Thoracic aorta (tissue), 2 donors: ENCODE measurements around the gene MAPT. TPM values are rescaled to one million over a fixed set of nuclear protein-coding genes. Genes with fewer than 3 reads are reported as not detected.
"Not testable (repeated sequence)": the region's sequence is repeated elsewhere in the genome, so short reads cannot be mapped to it uniquely, and the experiment has no call there.

Experiments used
- ATAC-seq: fragments of 150-250 bp; one replicate; pipeline ENCODE4 v1.8.0; 2017; ENCODE audit warnings: low read depth; ENCODE audit not compliant: insufficient number of reproducible peaks, low FRiP score
- DNase-seq: peaks from one replicate; pipeline ENCODE4 v3.0.0-alpha.2; 2020; ENCODE audit warnings: low spot score
- H3K27ac ChIP-seq, 2 donors: fragments of 200-600 bp; sonication (generic); 1 replicate in 1 of 2; 2 replicates in 1 of 2; pipeline ENCODE4 v1.5.1; 2016; ENCODE audit warnings: mild to moderate bottlenecking in 2 of 2, moderate library complexity in 2 of 2
- H3K27me3 ChIP-seq: fragments of 200-600 bp; sonication (generic); replicated peaks from 2 replicates; pipeline ENCODE4 v1.6.0; 2016; ENCODE audit warnings: mild to moderate bottlenecking; ENCODE audit not compliant: insufficient read depth
- H3K36me3 ChIP-seq: fragments of 200-600 bp; sonication (generic); one replicate; pipeline ENCODE4 v1.5.1; 2016
- H3K4me1 ChIP-seq, 2 donors: fragments of 200-600 bp; sonication (generic); 1 replicate in 1 of 2; 2 replicates in 1 of 2; pipeline versions ENCODE4 v1.5.1 to v1.6.0; 2016; ENCODE audit warnings: low read depth in 2 of 2, mild to moderate bottlenecking in 1 of 2; ENCODE audit not compliant: control insufficient read depth in 1 of 2
- H3K4me3 ChIP-seq: fragments of 200-600 bp; sonication (generic); 2 replicates; pipeline ENCODE4 v1.5.1; 2016; ENCODE audit warnings: mild to moderate bottlenecking
- H3K9me3 ChIP-seq: fragments of 200-600 bp; sonication (generic); 2 replicates; pipeline ENCODE4 v1.5.1; 2016
- CTCF ChIP-seq: fragments of 200-600 bp; sonication (generic); IDR thresholded peaks from one replicate; pipeline ENCODE4 v1.5.1; 2019; ENCODE audit warnings: antibody characterized with exemption
- total RNA-seq, 2 donors: library from RNA; depleted of rRNA; stranded (reverse); fragments of >200 nt; gene quantifications; one replicate each; pipeline versions ENCODE4 v1.1.0 to v1.2.3, GENCODE V29; 2016

Gene MAPT
- total RNA-seq, 2 donors from 2014 or later = 3.1 to 4.6 TPM

GRCh38 chr17:45955326-45955725, 61.0 kb downstream of the MAPT start:
- H3K4me1 ChIP-seq = no peaks in the 10 kb centered on the region
- H3K4me3 ChIP-seq = no peak overlapping the region
- DNase-seq (no peak), ATAC-seq (no peak)
- H3K27me3 ChIP-seq = no peaks in the 10 kb centered on the region
- no peak for TF ChIP-seq CTCF
- H3K36me3 ChIP-seq = no peaks in the 10 kb centered on the region
- no peak overlapping the region for H3K27ac ChIP-seq
- H3K9me3 ChIP-seq = no peaks in the 10 kb centered on the region

GRCh38 chr17:45956090-45956489, 61.7 kb downstream of the MAPT start:
- no peaks in the 10 kb centered on the region for H3K4me1 ChIP-seq
- no peak overlapping the region for H3K27ac ChIP-seq
- ATAC-seq (no peak), DNase-seq (no peak)
- TF ChIP-seq CTCF = no peak
- no peak overlapping the region for H3K4me3 ChIP-seq
- H3K27me3 ChIP-seq = no peaks in the 10 kb centered on the region
- H3K36me3 ChIP-seq = no peaks in the 10 kb centered on the region
- no peaks in the 10 kb centered on the region for H3K9me3 ChIP-seq

GRCh38 chr17:45956746-45957145, 62.4 kb downstream of the MAPT start:
- H3K27ac ChIP-seq, ATAC-seq, H3K9me3 ChIP-seq, DNase-seq, H3K27me3 ChIP-seq, H3K4me3 ChIP-seq, H3K36me3 ChIP-seq, H3K4me1 ChIP-seq: not testable (repeated sequence)

GRCh38 chr17:45958307-45958706, 64.0 kb downstream of the MAPT start:
- Histone ChIP-seq H3K27ac (no peak overlapping the region), H3K4me1 (no peaks in the 10 kb centered on the region), H3K4me3 (no peak overlapping the region), H3K36me3 (no peaks in the 10 kb centered on the region), H3K9me3 (no peaks in the 10 kb centered on the region), H3K27me3 (no peaks in the 10 kb centered on the region)
- DNase-seq = no peak
- ATAC-seq = no peak
- no peak for TF ChIP-seq CTCF

- TF ChIP-seq CTCF = no peak
- no peaks in the 10 kb centered on the region for H3K36me3 ChIP-seq
- DNase-seq = no peak
- no peak overlapping the region for H3K4me3 ChIP-seq
- no peak for ATAC-seq
- H3K4me1 ChIP-seq = no peaks in the 10 kb centered on the region
- no peak overlapping the region for H3K27ac ChIP-seq
- H3K9me3 ChIP-seq = no peaks in the 10 kb centered on the region
- H3K27me3 ChIP-seq = no peaks in the 10 kb centered on the region
Observed at GRCh38 chr17:45958994-45959665, 64.8 kb downstream of the MAPT start.

GRCh38 chr17:45960311-45960710, 66.0 kb downstream of the MAPT start:
- DNase-seq (no peak), ATAC-seq (no peak)
- Histone ChIP-seq H3K9me3 (no peaks in the 10 kb centered on the region), H3K4me1 (no peaks in the 10 kb centered on the region), H3K36me3 (no peaks in the 10 kb centered on the region), H3K4me3 (no peak overlapping the region), H3K27ac (no peak overlapping the region), H3K27me3 (no peaks in the 10 kb centered on the region)
- no peak for TF ChIP-seq CTCF
